ENCODE results near the gene NXPH4.

Gene NXPH4

DNA sequence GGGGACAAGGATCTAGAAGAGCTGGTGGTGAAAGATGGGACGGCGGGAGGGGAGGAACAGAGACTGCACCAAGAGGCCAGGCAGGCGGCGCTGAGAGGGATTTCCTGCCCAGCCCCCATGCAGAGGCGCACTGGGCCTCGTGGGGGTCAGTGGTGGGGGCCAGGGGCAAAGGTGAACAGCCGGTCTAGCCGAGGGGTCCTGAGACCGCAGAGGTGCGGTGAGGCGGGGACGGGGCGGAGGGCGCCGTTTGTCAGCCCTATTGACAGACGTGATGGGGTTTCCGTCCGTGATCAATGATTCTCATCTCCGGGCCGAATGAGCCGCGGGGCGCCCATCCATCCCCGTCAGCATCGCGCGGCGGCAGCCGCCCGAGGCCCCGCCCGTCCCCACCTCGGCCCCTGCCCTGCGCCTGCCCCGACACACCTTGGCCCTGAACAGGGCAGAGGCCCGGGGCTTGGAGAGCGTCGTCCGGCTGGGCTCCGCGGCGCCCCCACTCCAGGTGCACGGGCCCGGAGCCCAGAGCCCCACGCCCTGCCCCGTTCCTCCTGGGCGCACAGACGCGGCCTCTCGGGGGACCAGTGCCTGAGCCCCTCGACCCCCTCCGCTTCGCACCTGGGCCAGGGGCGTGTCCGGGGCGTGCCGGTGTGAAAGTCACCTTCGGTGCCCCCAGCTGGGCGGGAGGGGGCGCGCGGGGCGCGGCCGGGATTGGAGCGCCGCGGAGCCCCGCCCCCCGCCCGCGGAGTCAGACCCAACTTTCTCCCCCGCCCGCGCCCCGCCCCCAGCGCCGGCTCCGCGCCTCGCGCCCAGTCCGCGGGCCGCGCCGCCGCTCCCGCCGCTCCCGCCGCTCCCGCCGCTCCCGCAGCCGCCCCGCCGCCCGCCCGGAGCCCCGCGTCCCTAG lies at the start of gene NXPH4:
Gene NXPH4, plus strand, starts transcription at position 781 of the 898 bp plus-strand sequence. CDS start 176 bp downstream, outside the sequence.
- no peak for DNase-seq

DNA sequence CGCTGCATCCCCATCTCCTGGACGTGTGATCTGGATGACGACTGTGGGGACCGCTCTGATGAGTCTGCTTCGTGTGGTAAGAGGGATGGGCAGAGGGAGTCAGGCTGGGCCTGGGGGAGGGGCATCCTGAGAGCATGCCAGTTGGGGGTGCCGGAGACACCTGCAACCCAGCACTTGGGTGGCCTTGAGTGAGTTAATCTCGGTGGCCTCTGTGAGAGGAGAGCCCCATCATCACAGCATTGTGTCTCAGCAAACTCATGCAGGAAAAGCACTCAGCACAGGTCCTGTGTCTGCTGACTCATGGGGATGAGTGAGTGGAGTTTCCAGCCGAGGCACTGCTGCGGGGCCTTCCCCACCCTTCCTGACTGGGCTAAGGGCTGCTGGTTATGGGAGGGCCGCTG lies 49.6 kb upstream of the NXPH4 start:
- DNase-seq = no peak

DNA sequence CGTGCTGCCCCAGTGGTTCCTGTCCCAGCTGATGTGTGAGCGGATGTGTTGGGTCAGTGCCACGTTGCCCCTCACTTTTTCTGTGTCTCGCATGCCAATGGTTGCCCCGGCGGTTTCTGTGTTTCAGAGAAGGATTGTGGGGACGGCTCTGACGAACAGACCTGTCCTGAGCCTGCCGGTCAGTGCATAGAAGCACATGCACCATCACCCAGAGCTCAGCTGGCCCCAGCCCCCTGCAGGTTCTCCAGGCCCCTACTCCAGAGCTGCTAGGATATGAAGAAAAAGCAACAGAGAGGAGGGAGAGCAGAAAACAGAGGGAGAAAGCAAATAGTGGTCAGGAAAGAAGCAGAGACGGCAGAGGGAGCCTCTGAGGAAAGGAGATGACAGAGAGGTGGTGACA lies 48.5 kb upstream of the NXPH4 start:
- DNase-seq = no peak

DNA sequence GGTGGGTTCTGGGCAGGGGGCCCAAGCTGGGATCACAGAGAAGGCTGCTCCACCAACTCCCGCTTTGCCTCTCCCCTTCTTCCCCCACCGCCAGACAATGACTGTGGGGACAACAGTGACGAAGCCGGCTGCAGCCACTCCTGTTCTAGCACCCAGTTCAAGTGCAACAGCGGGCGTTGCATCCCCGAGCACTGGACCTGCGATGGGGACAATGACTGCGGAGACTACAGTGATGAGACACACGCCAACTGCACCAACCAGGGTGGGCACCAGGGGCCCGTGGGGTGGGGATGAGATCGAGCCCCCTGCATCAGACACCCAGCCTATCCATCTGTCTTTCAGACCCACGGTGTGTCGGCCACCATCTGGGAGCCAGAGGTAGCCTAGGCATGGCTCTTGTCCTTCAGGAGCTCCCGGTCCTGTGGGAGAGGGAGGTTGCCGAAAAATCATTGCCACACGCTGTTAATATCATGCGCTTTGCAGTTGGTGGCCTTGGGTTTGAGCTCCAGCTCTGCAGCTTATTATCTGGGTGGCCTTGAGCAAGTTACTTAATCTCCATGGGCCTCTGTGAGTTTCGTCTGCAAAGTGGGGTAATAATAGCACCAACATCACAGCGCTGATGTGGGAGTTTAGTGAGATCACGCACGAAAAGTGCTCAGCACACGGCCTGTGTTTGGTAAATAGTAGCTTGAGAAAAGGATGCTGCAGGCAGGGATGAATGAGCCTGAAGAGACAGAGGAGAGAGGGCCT lies 47.4 kb upstream of the NXPH4 start:
- DNase-seq = no peak

DNA sequence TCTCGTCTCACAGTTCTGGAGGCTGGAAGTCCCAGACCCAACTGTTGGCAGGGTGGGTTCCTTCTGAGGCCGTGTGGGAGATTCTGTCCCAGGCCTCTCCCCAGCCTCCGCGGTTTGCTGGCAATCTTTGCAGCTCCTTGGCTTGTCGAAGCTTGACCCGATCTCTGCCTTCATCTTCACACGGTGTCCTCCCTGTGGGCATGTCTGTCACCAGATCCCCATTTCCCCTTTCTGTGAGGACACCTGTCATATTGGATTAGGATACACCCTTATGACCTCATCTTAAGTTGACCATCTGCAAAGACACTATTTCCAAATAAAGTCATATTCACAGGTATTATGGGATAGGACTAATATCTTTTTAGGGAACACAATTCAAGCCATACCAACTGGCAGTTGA lies 46.6 kb upstream of the NXPH4 start:
- DNase-seq = no peak

DNA sequence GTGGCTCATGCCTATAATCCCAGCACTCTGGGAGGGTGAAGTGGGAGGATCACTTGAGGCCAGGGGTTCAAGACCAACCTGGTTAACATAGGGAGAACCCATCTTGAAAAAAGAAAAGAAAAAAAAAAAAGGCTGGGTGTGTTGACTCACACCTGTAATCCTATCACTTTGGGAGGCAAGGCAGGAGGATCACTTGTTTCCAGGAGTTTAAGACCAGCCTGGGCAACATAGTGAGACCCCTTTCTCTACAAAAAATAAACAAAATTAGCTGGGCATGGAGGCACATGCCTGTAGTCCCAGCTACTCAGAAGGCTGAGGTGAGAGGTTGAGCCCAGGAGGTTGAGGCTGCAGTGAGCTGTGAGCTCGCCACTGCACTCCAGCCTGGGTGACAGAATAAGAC lies 46.2 kb upstream of the NXPH4 start:
- no peak for DNase-seq

DNA sequence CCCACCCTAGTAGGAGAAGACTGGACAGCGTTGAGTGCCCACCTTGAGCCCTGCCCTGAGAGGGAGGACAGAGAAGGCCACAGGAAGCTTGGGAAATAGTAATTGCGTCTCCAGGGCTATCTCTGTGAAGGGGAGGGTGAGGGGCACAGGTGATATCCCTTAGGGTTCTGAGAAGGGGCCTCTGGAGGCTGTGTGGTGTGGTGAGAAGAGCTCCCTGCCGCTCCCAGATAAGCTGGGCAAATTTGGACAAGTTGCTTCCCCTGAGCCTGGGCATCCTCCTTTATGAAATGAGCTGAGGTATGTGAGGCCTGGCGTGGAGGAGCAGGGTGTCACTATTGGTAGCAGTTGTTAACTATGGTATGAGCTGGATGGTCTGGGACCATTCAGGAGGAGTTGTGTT lies 45.7 kb upstream of the NXPH4 start:
- no peak for DNase-seq

DNA sequence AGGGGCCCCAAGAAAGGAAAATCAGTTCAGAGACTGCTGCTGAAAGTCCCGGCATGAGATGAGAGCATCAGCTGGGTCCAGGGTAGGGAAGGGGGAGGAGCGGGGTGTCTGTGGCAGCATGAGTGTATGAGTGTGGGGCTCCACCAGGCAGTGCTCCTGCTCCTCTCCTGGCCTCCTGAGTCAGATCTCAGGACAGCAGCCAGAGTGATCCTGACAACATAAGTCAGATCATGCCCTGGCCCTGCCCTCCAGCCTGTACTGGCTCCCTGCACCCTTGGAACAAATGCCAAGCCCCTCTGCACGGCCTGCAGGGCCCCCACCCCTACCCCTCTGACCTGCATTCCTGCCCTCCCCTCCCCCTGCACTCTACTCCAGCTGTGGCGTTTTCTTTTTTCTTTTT lies 44.9 kb upstream of the NXPH4 start:
- DNase-seq = no peak

DNA sequence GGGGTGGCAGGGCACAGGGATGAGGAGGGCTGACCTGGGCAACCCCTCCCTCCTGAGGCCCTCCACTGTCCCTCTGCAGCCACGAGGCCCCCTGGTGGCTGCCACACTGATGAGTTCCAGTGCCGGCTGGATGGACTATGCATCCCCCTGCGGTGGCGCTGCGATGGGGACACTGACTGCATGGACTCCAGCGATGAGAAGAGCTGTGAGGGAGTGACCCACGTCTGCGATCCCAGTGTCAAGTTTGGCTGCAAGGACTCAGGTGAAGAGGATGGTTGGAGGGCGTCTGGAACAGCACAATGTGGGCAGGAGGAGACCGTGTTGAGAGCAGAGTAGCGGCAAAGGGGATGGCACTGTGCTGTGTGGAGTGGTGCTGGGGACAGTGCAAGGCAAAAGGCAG lies 43.5 kb upstream of the NXPH4 start:
- DNase-seq = no peak

DNA sequence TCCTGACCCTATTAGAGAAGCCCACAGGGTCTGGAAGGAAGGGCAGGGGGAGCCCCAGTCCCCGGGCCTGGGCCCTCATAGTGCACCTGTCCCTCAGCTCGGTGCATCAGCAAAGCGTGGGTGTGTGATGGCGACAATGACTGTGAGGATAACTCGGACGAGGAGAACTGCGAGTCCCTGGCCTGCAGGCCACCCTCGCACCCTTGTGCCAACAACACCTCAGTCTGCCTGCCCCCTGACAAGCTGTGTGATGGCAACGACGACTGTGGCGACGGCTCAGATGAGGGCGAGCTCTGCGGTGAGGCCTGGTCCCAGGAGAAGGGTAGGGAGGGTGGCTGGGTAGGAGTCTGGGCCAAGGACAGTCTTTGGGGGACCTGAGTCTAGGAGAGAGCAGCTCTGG lies 42.9 kb upstream of the NXPH4 start:
- DNase-seq = no peak

DNA sequence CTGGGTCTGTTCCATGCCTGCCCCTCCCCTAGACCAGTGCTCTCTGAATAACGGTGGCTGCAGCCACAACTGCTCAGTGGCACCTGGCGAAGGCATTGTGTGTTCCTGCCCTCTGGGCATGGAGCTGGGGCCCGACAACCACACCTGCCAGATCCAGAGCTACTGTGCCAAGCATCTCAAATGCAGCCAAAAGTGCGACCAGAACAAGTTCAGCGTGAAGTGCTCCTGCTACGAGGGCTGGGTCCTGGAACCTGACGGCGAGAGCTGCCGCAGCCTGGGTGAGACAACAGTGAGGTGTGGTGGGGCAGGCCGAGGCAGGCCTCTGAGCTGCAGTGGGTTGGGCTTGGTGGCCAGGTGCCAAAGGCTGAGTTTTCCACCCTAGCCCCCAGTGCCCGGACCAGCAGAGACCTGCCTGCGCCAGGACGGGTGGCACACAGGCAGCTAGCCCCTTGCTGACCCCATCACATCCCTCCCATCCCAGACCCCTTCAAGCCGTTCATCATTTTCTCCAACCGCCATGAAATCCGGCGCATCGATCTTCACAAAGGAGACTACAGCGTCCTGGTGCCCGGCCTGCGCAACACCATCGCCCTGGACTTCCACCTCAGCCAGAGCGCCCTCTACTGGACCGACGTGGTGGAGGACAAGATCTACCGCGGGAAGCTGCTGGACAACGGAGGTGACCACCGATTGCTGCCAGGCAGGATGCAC lies 41.0 kb upstream of the NXPH4 start:
- no peak for DNase-seq

DNA sequence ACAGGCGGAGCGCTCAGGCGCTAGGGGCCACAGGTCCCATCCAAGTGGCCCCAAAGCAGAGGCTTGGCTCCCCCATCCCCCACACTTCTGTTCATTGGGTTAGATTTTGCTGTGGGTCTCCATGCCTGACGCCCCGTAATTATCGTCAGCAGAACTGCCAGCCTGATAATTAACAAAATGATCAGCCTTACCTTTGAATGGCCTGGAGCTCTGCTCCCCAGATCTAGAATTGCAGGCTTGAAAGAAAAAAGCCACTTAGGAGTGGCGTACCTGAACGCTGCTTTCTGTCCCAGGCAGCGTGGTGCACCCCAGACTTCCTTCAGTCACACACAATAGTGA lies 40.5 kb upstream of the NXPH4 start:
- DNase-seq = no peak

DNA sequence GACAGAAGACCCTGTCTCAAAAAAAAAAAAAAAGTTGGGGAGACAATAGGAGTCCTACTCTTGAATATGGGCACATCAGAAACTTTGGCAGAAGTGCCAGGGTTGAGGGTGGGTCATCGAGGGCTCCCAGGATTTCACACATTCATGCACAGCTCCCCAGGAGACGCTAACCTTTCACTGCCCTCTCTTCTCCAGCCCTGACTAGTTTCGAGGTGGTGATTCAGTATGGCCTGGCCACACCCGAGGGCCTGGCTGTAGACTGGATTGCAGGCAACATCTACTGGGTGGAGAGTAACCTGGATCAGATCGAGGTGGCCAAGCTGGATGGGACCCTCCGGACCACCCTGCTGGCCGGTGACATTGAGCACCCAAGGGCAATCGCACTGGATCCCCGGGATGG lies 39.7 kb upstream of the NXPH4 start:
- DNase-seq = no peak

DNA sequence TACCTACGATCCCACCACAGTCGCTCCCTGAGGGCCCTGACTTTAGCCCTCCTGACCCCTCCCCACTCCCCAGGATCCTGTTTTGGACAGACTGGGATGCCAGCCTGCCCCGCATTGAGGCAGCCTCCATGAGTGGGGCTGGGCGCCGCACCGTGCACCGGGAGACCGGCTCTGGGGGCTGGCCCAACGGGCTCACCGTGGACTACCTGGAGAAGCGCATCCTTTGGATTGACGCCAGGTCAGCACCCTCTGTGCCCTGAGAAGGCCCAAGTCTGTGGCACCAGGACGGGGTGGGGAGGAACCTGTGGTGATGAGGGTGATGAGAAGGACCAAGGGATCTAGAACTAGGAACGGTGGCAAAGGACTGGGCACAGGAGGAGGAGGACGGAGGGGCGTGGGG lies 39.2 kb upstream of the NXPH4 start:
- no peak for DNase-seq

DNA sequence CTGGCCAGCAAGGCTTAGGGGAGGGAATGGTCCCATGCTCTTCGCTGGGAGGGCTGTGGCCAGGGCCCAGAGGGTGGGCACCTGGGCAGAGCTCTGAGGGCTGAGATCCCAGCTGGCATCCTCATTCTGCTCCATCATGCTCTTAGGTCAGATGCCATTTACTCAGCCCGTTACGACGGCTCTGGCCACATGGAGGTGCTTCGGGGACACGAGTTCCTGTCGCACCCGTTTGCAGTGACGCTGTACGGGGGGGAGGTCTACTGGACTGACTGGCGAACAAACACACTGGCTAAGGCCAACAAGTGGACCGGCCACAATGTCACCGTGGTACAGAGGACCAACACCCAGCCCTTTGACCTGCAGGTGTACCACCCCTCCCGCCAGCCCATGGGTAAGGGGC lies 38.4 kb upstream of the NXPH4 start:
- no peak for DNase-seq

DNA sequence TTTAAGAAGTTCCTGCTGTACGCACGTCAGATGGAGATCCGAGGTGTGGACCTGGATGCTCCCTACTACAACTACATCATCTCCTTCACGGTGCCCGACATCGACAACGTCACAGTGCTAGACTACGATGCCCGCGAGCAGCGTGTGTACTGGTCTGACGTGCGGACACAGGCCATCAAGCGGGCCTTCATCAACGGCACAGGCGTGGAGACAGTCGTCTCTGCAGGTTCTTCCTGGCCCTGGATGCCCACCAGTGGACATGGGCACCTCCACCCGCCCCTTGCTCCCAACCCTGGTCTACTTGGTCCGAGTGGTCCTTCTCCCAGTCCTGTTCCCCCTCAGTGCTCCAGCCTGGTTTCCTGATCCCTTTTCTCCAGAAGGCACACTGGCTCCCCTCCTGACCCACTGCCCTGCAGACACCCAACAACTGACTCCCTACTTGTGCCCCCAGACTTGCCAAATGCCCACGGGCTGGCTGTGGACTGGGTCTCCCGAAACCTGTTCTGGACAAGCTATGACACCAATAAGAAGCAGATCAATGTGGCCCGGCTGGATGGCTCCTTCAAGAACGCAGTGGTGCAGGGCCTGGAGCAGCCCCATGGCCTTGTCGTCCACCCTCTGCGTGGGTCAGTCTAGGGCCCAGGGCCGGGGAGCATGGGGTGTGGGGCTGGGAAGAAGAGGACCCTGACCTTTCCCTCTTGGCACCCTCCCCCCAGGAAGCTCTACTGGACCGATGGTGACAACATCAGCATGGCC lies 37.1 kb upstream of the NXPH4 start:
- no peak for DNase-seq

DNA sequence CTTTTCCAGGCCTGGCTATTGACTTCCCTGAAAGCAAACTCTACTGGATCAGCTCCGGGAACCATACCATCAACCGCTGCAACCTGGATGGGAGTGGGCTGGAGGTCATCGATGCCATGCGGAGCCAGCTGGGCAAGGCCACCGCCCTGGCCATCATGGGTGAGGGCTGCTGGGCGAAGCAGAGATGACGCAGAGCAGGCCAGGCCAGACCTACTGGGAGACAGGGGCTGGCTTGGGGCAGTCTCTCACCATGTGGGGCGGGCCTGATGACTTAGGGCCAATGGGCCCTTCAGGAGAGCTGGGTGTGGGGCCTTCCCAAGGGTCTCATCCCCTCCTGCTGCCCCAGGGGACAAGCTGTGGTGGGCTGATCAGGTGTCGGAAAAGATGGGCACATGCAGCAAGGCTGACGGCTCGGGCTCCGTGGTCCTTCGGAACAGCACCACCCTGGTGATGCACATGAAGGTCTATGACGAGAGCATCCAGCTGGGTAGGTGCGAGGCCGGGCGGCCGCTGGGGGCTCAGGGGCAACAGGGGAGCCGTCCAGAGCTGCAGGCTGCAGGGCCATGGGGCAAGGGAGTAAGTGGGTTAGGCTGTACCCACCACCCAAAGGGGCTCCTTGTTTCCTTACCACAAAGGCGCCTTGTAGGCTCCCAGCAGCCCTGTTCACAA lies 36.1 kb upstream of the NXPH4 start:
- DNase-seq = no peak

DNA sequence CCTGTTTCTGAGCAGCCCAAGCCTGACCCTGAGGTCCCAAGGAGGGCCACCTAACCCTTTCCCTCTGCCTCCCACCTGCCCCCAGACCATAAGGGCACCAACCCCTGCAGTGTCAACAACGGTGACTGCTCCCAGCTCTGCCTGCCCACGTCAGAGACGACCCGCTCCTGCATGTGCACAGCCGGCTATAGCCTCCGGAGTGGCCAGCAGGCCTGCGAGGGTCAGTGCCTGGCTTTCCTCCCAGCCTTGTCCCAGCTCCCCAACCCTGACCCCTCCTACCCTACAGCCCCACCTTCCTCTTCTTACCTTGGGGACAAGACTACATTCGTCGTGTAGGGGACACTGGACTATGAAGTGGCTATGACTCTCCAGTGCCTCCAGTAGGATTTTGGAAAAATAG lies 35.5 kb upstream of the NXPH4 start:
- DNase-seq = no peak

DNA sequence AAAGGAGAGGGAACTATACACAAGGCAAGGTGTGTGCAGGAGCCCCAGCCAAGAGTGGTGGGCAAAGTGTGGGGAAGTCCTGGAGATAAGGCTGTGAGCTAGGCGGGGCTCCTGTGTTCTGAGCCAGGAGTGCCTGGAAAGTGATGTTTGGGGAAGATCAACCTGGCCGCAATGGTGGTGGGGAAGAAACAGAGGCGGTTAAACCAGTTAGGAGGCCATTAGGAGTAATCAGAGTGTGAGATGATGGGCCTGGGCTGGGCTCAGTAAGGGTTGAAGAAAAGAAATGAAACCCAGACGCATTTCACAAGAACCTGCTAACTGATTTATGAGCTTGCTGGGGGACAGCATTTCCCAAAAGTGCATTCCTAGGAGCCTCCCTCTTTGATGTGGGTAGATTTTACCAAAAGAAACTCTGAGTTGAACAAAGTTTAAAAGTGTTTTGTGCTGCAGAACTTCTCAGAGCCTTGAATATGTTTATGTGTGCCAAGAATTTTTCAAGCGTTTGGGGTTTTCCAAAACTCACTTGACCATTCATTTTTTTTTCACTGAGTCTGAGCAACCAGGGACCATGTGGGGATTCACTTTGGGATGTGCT lies 34.9 kb upstream of the NXPH4 start:
- no peak for DNase-seq

DNA sequence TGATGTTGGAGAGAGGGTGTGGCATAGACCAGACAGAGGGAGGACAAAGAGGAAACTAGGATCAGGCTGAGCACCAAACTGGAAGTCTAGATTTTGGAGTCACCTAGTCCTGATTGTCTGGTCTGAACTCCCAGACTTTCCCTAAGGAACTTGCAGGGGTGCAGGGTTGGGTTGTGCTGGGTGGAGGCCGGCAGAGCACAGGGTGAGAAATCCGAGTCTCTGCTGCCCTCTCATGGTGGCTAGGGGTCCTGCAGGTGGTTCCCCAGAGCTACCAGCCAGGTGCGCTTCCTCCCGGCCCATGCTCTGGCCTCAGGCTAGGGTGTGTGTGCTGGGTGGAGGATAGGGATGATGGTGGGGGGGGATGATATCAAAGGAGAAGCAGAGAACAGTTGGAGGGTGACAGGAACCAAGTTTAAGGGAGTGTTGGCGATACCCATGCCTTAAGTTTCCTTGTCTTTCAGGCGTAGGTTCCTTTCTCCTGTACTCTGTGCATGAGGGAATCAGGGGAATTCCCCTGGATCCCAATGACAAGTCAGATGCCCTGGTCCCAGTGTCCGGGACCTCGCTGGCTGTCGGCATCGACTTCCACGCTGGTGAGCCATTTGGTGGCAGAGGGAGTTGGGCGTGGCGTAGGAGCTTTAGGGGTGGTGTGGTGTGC lies 33.5 kb upstream of the NXPH4 start:
- peak; percentile 48 for DNase-seq

DNA sequence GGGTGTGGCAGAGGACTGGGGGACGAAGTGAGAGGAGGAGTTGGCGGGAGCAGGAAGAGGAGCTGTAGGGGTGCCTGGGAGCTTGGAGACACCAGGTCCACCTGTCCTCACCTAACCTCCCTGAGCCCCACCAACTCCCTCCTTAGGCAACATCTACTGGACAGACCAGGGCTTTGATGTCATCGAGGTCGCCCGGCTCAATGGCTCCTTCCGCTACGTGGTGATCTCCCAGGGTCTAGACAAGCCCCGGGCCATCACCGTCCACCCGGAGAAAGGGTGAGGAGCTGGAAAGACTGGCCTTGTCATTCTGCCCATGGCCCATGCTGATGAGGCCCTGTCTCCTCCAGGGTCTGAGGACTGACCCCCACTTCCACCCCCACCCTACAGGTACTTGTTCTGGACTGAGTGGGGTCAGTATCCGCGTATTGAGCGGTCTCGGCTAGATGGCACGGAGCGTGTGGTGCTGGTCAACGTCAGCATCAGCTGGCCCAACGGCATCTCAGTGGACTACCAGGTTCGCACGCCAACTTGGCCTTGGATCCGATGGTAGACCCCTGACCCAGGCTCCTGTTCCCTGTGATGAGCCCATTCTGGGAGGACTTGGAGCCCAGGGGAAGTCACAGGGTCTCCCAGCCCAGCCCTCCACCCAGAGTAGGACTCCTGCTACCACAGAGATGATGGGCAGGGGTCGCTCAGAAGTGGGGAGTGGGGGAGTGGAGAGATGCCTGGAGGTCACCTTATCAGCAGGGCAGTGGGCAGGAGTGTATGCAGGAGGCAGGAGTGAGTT lies 32.5 kb upstream of the NXPH4 start:
- no peak for DNase-seq
